Measurements from ENCODE around the gene ESR1. TPM values are rescaled to one million over a fixed set of nuclear protein-coding genes. Genes with fewer than 3 reads are reported as not detected.

Gene ESR1
- total RNA-seq, 1 experiment from 2014 or later, result not detected

- Histone ChIP-seq H4K8ac (replicated peaks; ENCODE audit: insufficient read length, low read depth, low read length) (no peak overlapping the region), H4K91ac (ENCODE audit: insufficient read length, low read depth, low read length) (no peak overlapping the region), H4K20me1 (ENCODE audit: control insufficient read depth, insufficient read depth, insufficient read length) (no peaks in the 10 kb centered on the region), H3K4ac (ENCODE audit: low read depth, low read length) (no peak overlapping the region), H3K27ac (ENCODE audit: insufficient read length, low read depth, low read length) (no peak overlapping the region), H2AK5ac (ENCODE audit: insufficient read length, low read length) (no peak overlapping the region), H2BK15ac (ENCODE audit: low read depth, low read length) (no peak overlapping the region), H3K27me3 (ENCODE audit: insufficient read depth, low read length) (no peaks in the 10 kb centered on the region), H3K14ac (ENCODE audit: insufficient read depth, low read length) (no peak overlapping the region), H3K9ac (ENCODE audit: extremely low read depth, insufficient read length, low read length) (no peak overlapping the region), H3T11ph (ENCODE audit: low read length) (no peak overlapping the region), H2BK20ac (ENCODE audit: low read depth, low read length, poor library complexity, severe bottlenecking) (no peak overlapping the region), H3K18ac (ENCODE audit: insufficient read length, low read depth, low read length) (no peak overlapping the region), H4K5ac (ENCODE audit: insufficient read length, low read depth, low read length) (no peak overlapping the region), H3K79me2 (ENCODE audit: insufficient read depth, low read length) (no peaks in the 10 kb centered on the region), H3K9me3 (ENCODE audit: control insufficient read depth, low read depth, low read length) (no peaks in the 10 kb centered on the region), H3K4me2 (ENCODE audit: insufficient read depth, insufficient read length, low read length) (no peak overlapping the region), H3K56ac (ENCODE audit: insufficient read length, low read depth, low read length) (no peak overlapping the region), H3K4me1 (ENCODE audit: insufficient read depth, low read length) (no peaks in the 10 kb centered on the region), H3K79me1 (ENCODE audit: insufficient read depth, low read depth, low read length, poor library complexity, severe bottlenecking) (no peaks in the 10 kb centered on the region), H2BK12ac (ENCODE audit: insufficient read length, low read depth, low read length) (no peak overlapping the region), H2BK120ac (ENCODE audit: low read depth, low read length, poor library complexity, severe bottlenecking) (no peak overlapping the region), H2BK5ac (ENCODE audit: insufficient read length, low read length) (no peak overlapping the region), H2AFZ (ENCODE audit: low read length) (no peak overlapping the region), H3K23ac (ENCODE audit: insufficient read length, low read depth, low read length) (no peak overlapping the region), H3K23me2 (ENCODE audit: insufficient read length, low read depth, low read length, poor library complexity, severe bottlenecking) (no peaks in the 10 kb centered on the region)
- WGBS (ENCODE audit: extremely low coverage, insufficient read length, low lambda C conversion rate), result no CpG with 5 or more reads among the region's 4 CpGs
- Mint-ChIP-seq H3K36me3 (ENCODE audit: insufficient read depth in 1 of 3, low read depth in 3 of 3) (no peaks in the 10 kb centered on the region), H3K9me3 (no peaks in the 10 kb centered on the region), H3K27ac (no peak overlapping the region), H3K4me3 (no peak overlapping the region), H3K4me1 (peaks cover 8 to 12% of the 10 kb centered on the region in 2 experiments; a peak in 3 of 4 replicates), H3K27me3 (ENCODE audit: low read depth) (no peaks in the 10 kb centered on the region)
- no peak for DNase-seq
- TF ChIP-seq, protein P1, sequence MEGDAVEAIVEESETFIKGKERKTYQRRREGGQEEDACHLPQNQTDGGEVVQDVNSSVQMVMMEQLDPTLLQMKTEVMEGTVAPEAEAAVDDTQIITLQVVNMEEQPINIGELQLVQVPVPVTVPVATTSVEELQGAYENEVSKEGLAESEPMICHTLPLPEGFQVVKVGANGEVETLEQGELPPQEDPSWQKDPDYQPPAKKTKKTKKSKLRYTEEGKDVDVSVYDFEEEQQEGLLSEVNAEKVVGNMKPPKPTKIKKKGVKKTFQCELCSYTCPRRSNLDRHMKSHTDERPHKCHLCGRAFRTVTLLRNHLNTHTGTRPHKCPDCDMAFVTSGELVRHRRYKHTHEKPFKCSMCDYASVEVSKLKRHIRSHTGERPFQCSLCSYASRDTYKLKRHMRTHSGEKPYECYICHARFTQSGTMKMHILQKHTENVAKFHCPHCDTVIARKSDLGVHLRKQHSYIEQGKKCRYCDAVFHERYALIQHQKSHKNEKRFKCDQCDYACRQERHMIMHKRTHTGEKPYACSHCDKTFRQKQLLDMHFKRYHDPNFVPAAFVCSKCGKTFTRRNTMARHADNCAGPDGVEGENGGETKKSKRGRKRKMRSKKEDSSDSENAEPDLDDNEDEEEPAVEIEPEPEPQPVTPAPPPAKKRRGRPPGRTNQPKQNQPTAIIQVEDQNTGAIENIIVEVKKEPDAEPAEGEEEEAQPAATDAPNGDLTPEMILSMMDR (conservative IDR thresholded peaks at IDR 0.05), result no peak
Measured at GRCh38 chr6:152068622-152069261, 261.3 kb downstream of the ESR1 start.
